Adipocyte (in vitro differentiated cells): ENCODE results near the gene VPS35L.
"Not testable (repeated sequence)": the region's sequence is repeated elsewhere in the genome, so short reads cannot be mapped to it uniquely, and the experiment has no call there.

ENCODE experiments used
- DNase-seq: peaks from one replicate; pipeline ENCODE4 v3.0.0-alpha.2; 2015; ENCODE audit warnings: low read depth
- H3K27me3 ChIP-seq: replicated peaks from 2 replicates; pipeline ENCODE4 v1.7.0; 2013; ENCODE audit warnings: mild to moderate bottlenecking, low read length, moderate library complexity; ENCODE audit not compliant: control insufficient read depth, insufficient read depth
- H3K36me3 ChIP-seq: 2 replicates; pipeline ENCODE4 v1.7.0; 2013; ENCODE audit warnings: low read length, mild to moderate bottlenecking, moderate library complexity; ENCODE audit not compliant: control insufficient read depth, insufficient read depth, severe bottlenecking
- H3K4me1 ChIP-seq: 2 replicates; pipeline ENCODE4 v1.7.0; 2013; ENCODE audit warnings: mild to moderate bottlenecking, low read length, moderate library complexity; ENCODE audit not compliant: control insufficient read depth, insufficient read depth
- H3K4me3 ChIP-seq: 2 replicates; pipeline ENCODE4 v1.7.0; 2013; ENCODE audit warnings: mild to moderate bottlenecking, low read length, moderate library complexity
- H3K9ac ChIP-seq: 2 replicates; pipeline ENCODE4 v1.7.0; 2013; ENCODE audit warnings: mild to moderate bottlenecking, low read length, moderate library complexity
- H3K9me3 ChIP-seq: 2 replicates; pipeline ENCODE4 v1.7.0; 2013; ENCODE audit warnings: mild to moderate bottlenecking, low read length, moderate library complexity; ENCODE audit not compliant: control insufficient read depth

The VPS35L gene

DNA sequence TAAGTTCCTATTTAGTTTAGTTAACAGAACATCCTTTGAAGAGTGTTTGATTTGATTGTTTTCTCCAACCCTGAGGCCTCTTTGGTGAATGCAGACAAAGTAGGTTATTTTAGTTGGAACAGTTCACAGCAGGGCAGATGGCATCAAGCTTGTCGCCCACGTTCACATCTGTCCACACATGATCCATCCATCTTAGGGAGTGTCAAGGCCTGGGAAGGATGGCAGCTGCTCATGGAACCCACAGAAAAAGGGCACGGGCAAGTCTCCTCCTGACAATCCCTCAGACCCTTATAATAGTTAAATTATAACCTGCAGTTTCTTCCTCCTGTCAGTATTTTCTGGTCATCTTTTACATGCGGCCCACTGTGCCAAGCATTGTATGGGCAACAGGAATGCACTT lies 102.3 kb downstream of the VPS35L start:
- DNase-seq, result no peak
- peaks cover 57% of the 10 kb centered on the region for H3K36me3 ChIP-seq

DNA sequence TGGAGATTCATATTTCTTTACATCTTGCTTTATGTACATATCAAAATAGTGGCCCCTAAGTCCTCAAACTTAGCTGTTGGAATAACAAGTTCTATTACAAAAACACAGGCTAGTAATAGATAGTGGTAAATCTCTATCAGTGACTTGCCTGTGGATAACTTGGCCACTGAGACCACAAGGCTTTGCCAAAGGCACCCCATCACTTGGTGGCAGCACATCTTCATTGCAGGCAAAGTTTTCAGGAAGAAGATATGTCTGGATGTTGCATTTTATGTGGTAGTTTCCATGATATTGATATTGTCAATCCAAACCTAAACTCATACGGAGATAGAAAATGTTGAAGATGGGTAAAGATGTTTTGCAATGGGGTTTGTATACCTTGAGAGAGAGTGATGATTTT lies 104.1 kb downstream of the VPS35L start:
- H3K4me1 ChIP-seq, result no peaks in the 10 kb centered on the region
- no peaks in the 10 kb centered on the region for H3K27me3 ChIP-seq
- H3K9ac ChIP-seq, result no peak overlapping the region
- H3K9me3 ChIP-seq, result no peaks in the 10 kb centered on the region
- DNase-seq, result no peak
- H3K4me3 ChIP-seq, result no peak overlapping the region
- peaks cover 40% of the 10 kb centered on the region for H3K36me3 ChIP-seq

More for the DNA sequence above, 102.3 kb downstream of the VPS35L start:
- H3K9ac ChIP-seq, result no peak overlapping the region
- no peaks in the 10 kb centered on the region for H3K27me3 ChIP-seq
- H3K4me1 ChIP-seq, result no peaks in the 10 kb centered on the region
- H3K9me3 ChIP-seq, result no peaks in the 10 kb centered on the region
- no peak overlapping the region for H3K4me3 ChIP-seq

DNA sequence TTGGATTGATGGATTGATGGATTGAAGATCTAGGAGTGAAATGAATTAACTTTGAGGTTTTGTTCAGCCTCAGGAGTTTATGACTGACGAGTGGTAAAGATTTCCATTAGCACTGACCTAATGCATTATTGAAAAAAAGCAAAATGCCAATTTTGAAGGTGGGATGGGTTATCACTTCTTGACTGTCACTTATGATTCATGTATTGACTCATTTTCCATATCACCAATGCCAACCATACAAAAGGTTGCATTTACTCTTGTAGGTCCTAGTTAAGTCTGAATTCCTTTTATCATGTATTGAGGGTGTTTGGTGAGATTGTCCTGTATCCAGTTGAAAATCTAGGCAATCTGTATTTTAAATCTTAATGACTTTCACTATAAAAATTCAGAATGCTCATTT lies 104.9 kb downstream of the VPS35L start:
- Histone ChIP-seq H3K4me3 (no peak overlapping the region), H3K9me3 (no peaks in the 10 kb centered on the region), H3K36me3 (peaks cover 33% of the 10 kb centered on the region), H3K9ac (no peak overlapping the region), H3K27me3 (no peaks in the 10 kb centered on the region), H3K4me1 (no peaks in the 10 kb centered on the region)
- no peak for DNase-seq

- H3K27me3 ChIP-seq, result no peaks in the 10 kb centered on the region
- H3K4me1 ChIP-seq, result no peaks in the 10 kb centered on the region
- H3K9ac ChIP-seq, result no peak overlapping the region
- H3K36me3 ChIP-seq, result peaks cover 23% of the 10 kb centered on the region
- no peak overlapping the region for H3K4me3 ChIP-seq
- DNase-seq, result no peak
- no peaks in the 10 kb centered on the region for H3K9me3 ChIP-seq
These were observed 106.8 kb downstream of the VPS35L start for GRCh38 chr16:19662351-19662750.

DNA sequence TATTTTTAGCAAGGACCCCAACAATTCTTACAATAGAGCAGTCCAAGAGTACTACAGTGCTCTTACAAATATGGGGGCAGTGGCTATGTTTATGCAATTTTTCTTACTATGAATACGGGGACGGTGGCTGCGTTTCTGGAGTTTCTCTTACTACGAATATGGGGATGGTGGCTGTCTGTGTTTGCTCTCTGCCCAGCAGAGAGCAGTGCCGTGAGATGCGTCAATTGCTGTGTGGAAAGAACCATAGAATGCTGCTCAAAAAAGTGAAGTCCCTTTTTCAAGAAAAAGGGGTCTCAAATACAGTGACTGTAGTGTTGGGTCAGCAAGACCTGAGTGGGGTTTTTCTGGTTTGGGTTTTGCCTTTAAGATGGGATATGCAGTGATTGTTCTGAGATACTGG lies 108.7 kb downstream of the VPS35L start:
- no peaks in the 10 kb centered on the region for H3K9me3 ChIP-seq
- H3K36me3 ChIP-seq, result peaks cover 16% of the 10 kb centered on the region
- H3K9ac ChIP-seq, result no peak overlapping the region
- DNase-seq, result no peak
- H3K4me3 ChIP-seq, result no peak overlapping the region
- no peaks in the 10 kb centered on the region for H3K27me3 ChIP-seq
- H3K4me1 ChIP-seq, result no peaks in the 10 kb centered on the region

DNA sequence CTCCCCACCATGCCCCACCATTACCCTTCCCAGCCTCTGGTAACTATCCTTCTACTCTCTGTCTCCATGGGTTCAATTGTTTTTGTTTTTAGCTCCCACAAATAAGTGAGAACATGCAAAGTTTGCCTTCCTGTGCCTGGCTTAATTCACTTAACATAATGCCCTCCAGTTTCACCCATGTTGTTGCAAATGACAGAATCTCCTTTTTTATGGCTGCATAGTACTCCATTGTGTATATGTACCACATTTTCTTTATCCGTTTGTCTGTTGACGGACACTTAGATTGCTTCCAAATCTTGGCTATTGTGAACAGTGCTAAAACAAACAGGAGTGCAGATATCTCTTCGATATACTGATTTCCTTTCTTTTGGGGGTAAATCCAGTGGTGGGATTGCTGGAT lies 109.8 kb downstream of the VPS35L start:
- peaks cover 22% of the 10 kb centered on the region for H3K36me3 ChIP-seq
- H3K4me1 ChIP-seq, H3K27me3 ChIP-seq, H3K9me3 ChIP-seq, H3K9ac ChIP-seq, H3K4me3 ChIP-seq, DNase-seq: not testable (repeated sequence)

- no peak for DNase-seq
- H3K9ac ChIP-seq, result no peak overlapping the region
- peaks cover 27% of the 10 kb centered on the region for H3K36me3 ChIP-seq
- no peaks in the 10 kb centered on the region for H3K9me3 ChIP-seq
- no peak overlapping the region for H3K4me3 ChIP-seq
- H3K4me1 ChIP-seq, result no peaks in the 10 kb centered on the region
- H3K27me3 ChIP-seq, result no peaks in the 10 kb centered on the region
These were observed 111.0 kb downstream of the VPS35L start for GRCh38 chr16:19666477-19666876.

DNA sequence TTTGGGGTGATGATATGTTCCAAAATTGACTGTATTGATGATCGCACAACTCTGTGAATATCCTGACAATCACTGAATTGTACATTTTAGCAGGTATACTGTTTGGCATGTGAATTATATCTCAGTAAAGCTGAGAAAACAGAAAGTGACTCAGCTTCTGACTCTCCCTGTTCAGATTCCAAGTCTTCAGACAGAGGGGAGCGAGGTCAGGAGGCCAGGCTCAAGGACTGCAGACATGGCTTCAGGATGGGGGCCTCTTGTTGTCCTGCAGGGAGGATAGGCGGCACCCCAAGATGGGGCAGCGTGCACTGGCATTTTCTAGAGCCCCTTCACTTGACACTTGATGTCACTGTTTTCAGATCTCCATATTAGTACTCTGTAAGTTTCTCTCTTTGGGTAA lies 116.9 kb downstream of the VPS35L start:
- H3K27me3 ChIP-seq, result no peaks in the 10 kb centered on the region
- no peak overlapping the region for H3K4me3 ChIP-seq
- no peaks in the 10 kb centered on the region for H3K4me1 ChIP-seq
- H3K9ac ChIP-seq, result no peak overlapping the region
- H3K9me3 ChIP-seq, result no peaks in the 10 kb centered on the region
- H3K36me3 ChIP-seq, result peaks cover 34% of the 10 kb centered on the region
- peak; percentile 8 for DNase-seq

DNA sequence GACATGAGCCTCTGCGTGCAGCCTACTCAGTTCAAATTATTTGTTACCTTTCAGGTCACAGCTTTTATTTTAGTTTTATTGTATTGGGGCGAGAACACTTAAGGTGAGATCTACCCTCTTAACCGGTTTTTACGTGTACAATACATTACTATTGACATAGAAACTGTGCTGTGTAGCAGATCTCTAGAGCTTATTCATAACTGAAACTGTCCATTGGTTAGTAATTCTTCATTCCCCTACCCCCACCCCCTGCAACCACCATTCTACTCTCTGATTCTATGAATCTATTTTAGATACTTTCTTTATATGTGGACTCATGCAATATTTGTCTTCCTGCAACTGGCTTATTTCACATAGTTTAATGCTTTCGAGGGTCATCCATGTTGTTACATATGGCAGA lies 119.0 kb downstream of the VPS35L start:
- peaks cover 24% of the 10 kb centered on the region for H3K36me3 ChIP-seq
- no peak overlapping the region for H3K4me3 ChIP-seq
- DNase-seq, result no peak
- H3K4me1 ChIP-seq, result peaks cover 3% of the 10 kb centered on the region
- no peak overlapping the region for H3K9ac ChIP-seq
- H3K9me3 ChIP-seq, result no peaks in the 10 kb centered on the region
- H3K27me3 ChIP-seq, result no peaks in the 10 kb centered on the region

DNA sequence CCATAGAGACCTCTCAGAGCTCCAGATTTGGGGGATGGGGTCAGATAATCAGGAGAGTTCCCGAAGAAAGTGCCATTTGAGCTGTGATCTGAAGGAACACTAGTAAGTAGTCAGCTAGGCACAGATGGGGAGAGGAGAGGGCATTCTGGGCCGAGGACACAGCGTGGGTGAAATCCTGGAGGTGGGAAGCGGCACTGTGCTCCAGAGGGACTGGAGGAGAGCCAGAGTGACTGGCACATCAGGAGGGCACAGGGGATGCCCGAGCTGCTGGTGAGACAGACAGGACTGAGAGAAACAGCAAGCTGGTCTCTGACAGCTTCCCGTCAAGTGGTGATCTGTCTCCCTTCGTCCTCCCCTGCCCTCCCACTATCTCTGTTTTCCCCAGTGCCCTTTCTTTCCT lies 121.9 kb downstream of the VPS35L start:
- DNase-seq, result no peak
- H3K9ac ChIP-seq, result no peak overlapping the region
- H3K27me3 ChIP-seq, result no peaks in the 10 kb centered on the region
- H3K9me3 ChIP-seq, result no peaks in the 10 kb centered on the region
- peaks cover 8% of the 10 kb centered on the region for H3K4me1 ChIP-seq
- H3K36me3 ChIP-seq, result peaks cover 9% of the 10 kb centered on the region
- no peak overlapping the region for H3K4me3 ChIP-seq

DNA sequence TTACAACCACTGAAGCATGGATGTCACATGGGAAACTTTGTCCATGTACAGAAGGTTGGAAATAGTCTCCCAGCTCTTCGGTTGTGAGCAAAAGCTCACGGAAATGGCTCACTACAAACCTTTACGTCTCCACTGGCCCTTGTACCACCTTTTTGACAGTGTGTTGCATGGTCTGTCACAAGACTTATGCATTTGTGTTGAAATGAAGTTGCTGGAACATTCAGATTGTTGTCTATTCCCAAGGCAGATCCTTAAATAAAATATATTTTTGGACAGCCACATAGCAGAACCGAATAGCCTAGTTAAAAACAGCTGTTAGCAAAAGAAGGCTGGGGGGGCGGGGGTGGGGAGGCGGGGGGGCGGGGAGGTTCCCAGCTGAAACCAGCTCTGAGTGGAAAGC lies 123.3 kb downstream of the VPS35L start:
- Histone ChIP-seq H3K36me3 (peaks cover 22% of the 10 kb centered on the region), H3K27me3 (no peaks in the 10 kb centered on the region), H3K4me1 (peaks cover 8% of the 10 kb centered on the region), H3K4me3 (no peak overlapping the region), H3K9me3 (no peaks in the 10 kb centered on the region), H3K9ac (no peak overlapping the region)
- DNase-seq, result peak; percentile 18

DNA sequence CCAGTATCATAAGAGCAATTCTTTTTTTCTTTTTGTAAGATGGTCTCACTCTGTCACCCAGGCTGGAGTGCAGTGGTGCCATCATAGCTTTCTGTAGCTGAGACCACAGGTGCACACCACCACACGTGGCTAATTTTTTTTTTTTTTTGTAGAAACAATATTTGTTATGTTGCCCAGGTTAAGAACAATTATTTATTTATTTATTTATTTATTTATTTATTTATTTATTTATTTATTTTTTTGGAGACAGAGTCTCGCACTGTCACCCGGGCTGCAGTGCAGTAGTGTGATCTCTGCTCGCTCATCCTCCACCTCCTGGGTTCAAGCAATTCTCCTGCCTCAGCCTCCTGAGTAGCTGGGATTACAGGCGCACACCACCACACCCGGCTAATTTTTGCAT lies 123.8 kb downstream of the VPS35L start:
- H3K4me1 ChIP-seq, H3K4me3 ChIP-seq, H3K27me3 ChIP-seq, H3K9ac ChIP-seq, DNase-seq, H3K9me3 ChIP-seq: not testable (repeated sequence)
- H3K36me3 ChIP-seq, result peaks cover 27% of the 10 kb centered on the region
